B cell (primary cell): Measurements from ENCODE around the gene KIF25. TPM values are rescaled to one million over a fixed set of nuclear protein-coding genes. Genes with fewer than 3 reads are reported as not detected.

Experiments used
- ATAC-seq: fragments of 200-7000 bp; cut with Tn5 transposase; one replicate; pipeline ENCODE4 v1.10.0; 2021; ENCODE audit warnings: low read depth, mild to moderate bottlenecking, moderate number of reproducible peaks, moderate library complexity
- CTCF ChIA-PET: fragments of 350-600 bp; sonication (Branson Sonifier 250); formaldehyde crosslinking; loops from one replicate; lab custom pipeline; 2021; ENCODE audit warnings: antibody characterized with exemption, inconsistent platforms; lab: Charles Lee
- POLR2A ChIA-PET: fragments of 350-600 bp; sonication (Branson Sonifier 250); formaldehyde crosslinking; loops from one replicate; lab custom pipeline; 2021; ENCODE audit warnings: antibody characterized with exemption; lab: Charles Lee
- DNase-seq: peaks from one replicate; pipeline ENCODE4 v3.0.0; 2013
- H2AFZ ChIP-seq: 2 replicates; pipeline ENCODE4 v1.6.1; 2012; ENCODE audit warnings: mild to moderate bottlenecking, low read depth, low read length; ENCODE audit not compliant: insufficient read depth, poor library complexity, severe bottlenecking
- H3K27ac ChIP-seq, 2 donors: 1 replicate in 1 of 2; 2 replicates in 1 of 2; pipeline ENCODE4 v1.5.1; 2012 to 2013; ENCODE audit warnings: low read length in 2 of 2, mild to moderate bottlenecking in 2 of 2, moderate library complexity in 1 of 2
- H3K27me3 ChIP-seq, 4 experiments: fragments of 200-600 bp in 1 of 4; sonication (generic) in 1 of 4; replicated peaks in 1 of 4; 1 replicate in 2 of 4; 2 replicates in 2 of 4; pipeline versions ENCODE4 v1.6.1 to v1.7.0; 2013 to 2016; ENCODE audit warnings: low read length in 3 of 4, mild to moderate bottlenecking in 2 of 4, mixed read lengths in 1 of 4, moderate library complexity in 1 of 4; ENCODE audit not compliant: insufficient read depth in 4 of 4, control insufficient read depth in 3 of 4; ENCODE audit errors: control extremely low read depth in 1 of 4
- H3K36me3 ChIP-seq, 2 experiments: replicated peaks in 1 of 2; 1 replicate in 1 of 2; 2 replicates in 1 of 2; pipeline versions ENCODE4 v1.6.1 to v1.7.1; 2013; ENCODE audit warnings: low read length in 1 of 2; ENCODE audit not compliant: insufficient read depth in 2 of 2, control insufficient read depth in 1 of 2; ENCODE audit errors: control extremely low read depth in 1 of 2, extremely low read depth in 1 of 2
- H3K4me1 ChIP-seq, 2 donors: fragments of 200-600 bp in 1 of 2; sonication (generic) in 1 of 2; 1 replicate in 1 of 2; 2 replicates in 1 of 2; pipeline versions ENCODE4 v1.5.1 to v1.6.1; 2013 to 2017; ENCODE audit warnings: low read length in 2 of 2; ENCODE audit not compliant: control insufficient read depth in 2 of 2, insufficient read depth in 2 of 2
- H3K4me2 ChIP-seq: replicated peaks from 2 replicates; pipeline ENCODE3; 2012; ENCODE audit warnings: mild to moderate bottlenecking, low read depth, low read length; ENCODE audit not compliant: poor library complexity, severe bottlenecking
- H3K4me3 ChIP-seq, 5 experiments: fragments of 200-600 bp in 1 of 5; sonication (generic) in 1 of 5; 1 replicate in 3 of 5; 2 replicates in 2 of 5; pipeline versions ENCODE4 v1.5.1 to v1.7.0; 2011 to 2016; ENCODE audit warnings: low read length in 4 of 5, mild to moderate bottlenecking in 4 of 5, low read depth in 2 of 5, control low read depth in 1 of 5, moderate library complexity in 1 of 5; ENCODE audit not compliant: insufficient read depth in 1 of 5; ENCODE audit errors: control extremely low read depth in 1 of 5, extremely low read depth in 1 of 5
- H3K79me2 ChIP-seq: fragments of 200-600 bp; sonication (generic); one replicate; pipeline ENCODE4 v1.6.0; 2016; ENCODE audit warnings: low read length; ENCODE audit not compliant: control insufficient read depth, insufficient read depth
- H3K9ac ChIP-seq: fragments of 200-600 bp; sonication (generic); 2 replicates; pipeline ENCODE4 v1.6.1; 2017; ENCODE audit warnings: mild to moderate bottlenecking, low read length, moderate library complexity
- H3K9me3 ChIP-seq, 3 donors: one replicate each; pipeline versions ENCODE4 v1.6.1 to v1.7.1; 2013; ENCODE audit warnings: low read length in 2 of 3; ENCODE audit not compliant: control insufficient read depth in 2 of 3, insufficient read depth in 1 of 3; ENCODE audit errors: control extremely low read depth in 1 of 3
- H4K20me1 ChIP-seq: 2 replicates; pipeline ENCODE4 v1.6.0; 2012; ENCODE audit warnings: mild to moderate bottlenecking, low read length; ENCODE audit not compliant: insufficient read depth, control insufficient read depth, poor library complexity, severe bottlenecking
- H3K27ac Mint-ChIP-seq: one replicate; pipeline ENCODE4 v1.8.0; 2021; ENCODE audit warnings: mixed read lengths
- H3K27me3 Mint-ChIP-seq: one replicate; pipeline ENCODE4 v1.8.0; 2021; ENCODE audit warnings: mixed read lengths
- H3K4me1 Mint-ChIP-seq: one replicate; pipeline ENCODE4 v1.8.0; 2021; ENCODE audit warnings: mixed read lengths
- H3K4me3 Mint-ChIP-seq: one replicate; pipeline ENCODE4 v1.8.0; 2021; ENCODE audit warnings: mixed read lengths
- H3K9me3 Mint-ChIP-seq: one replicate; pipeline ENCODE4 v1.8.0; 2022; ENCODE audit warnings: mixed read lengths; ENCODE audit not compliant: insufficient read depth
- EZH2 ChIP-seq: IDR thresholded peaks from 2 replicates; pipeline ENCODE4 v1.6.1; 2012; ENCODE audit warnings: borderline replicate concordance, low read depth, mild to moderate bottlenecking, moderate library complexity, low read length; ENCODE audit not compliant: insufficient read depth, poor library complexity, severe bottlenecking
- WGBS: methylation state at CpG from one replicate; pipeline ENCODE4 v1.1.5; 2013; ENCODE audit warnings: missing lambda C conversion rate; ENCODE audit not compliant: insufficient coverage; 5-methylcytosine and 5-hydroxymethylcytosine counted together
- intact Hi-C: fragments of 100-400 bp; cut with micrococcal nuclease; formaldehyde crosslinking; loops from one replicate; pipeline ENCODE4 v1.10.0; 2022
- polyA minus RNA-seq: library from RNA; depleted of rRNA, polyadenylated mRNA; stranded (reverse); fragments of >200 nt; gene quantifications from 2 replicates; pipeline ENCODE4 v1.2.3, GENCODE V29; 2012
- polyA plus RNA-seq: library from polyadenylated mRNA; depleted of rRNA; stranded (reverse); fragments of >200 nt; gene quantifications from 2 replicates; pipeline ENCODE4 v1.2.3, GENCODE V29; 2012
- total RNA-seq, 2 donors: library from RNA; stranded (reverse); fragments of 120-200 nt in 1 of 2; gene quantifications; 1 replicate in 1 of 2; 2 replicates in 1 of 2; pipeline versions ENCODE4 v1.2.3 to v1.2.4, GENCODE V29; 2013 to 2022
- TF ChIP-seq, protein P1 (sequence below): fragments of 200-600 bp; IDR thresholded peaks from one replicate; pipeline ENCODE4 v1.8.0; 2022; ENCODE audit warnings: antibody characterized with exemption, mild to moderate bottlenecking

The KIF25 gene, protein sequence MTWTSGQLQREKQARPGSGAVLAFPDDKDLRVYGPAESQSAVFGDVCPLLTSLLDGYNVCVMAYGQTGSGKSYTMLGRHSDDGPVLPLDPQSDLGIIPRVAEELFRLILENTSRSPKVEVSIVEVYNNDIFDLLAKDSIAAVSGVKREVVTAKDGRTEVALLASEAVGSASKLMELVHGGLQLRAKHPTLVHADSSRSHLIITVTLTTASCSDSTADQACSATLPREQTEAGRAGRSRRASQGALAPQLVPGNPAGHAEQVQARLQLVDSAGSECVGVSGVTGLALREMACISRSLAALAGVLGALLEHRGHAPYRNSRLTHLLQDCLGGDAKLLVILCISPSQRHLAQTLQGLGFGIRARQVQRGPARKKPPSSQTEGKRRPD
- total RNA-seq (not detected in 2 replicates), polyA plus RNA-seq (not detected in 2 replicates), polyA minus RNA-seq (not detected in 2 replicates)
- not detected for total RNA-seq (2013)

DNA sequence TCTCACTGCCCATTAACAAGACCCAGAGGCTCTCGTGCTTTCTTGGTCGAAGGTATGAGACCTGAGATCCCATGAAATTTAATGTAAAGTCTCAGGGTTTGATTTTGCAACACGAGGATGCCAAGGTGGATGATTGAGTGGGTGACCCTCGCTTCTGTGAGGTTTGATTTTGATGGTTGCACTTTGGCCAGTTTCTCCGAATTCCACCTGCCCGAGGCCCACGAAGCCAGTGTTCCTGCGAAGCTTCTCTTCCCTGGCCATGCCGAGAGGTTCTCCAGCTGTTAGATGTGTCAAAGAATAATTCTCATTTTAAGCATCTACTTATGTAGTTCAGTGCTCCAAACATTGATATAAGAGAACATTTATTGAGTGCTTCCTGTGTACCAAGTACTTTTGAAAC is at the start of gene KIF25:
Gene KIF25 (plus strand): TSS at position 30 of the 400 bp plus-strand sequence. CDS start 31,915 bp downstream, outside the sequence.
- Histone ChIP-seq H3K27me3 (no peaks in the 10 kb centered on the region), H4K20me1 (no peaks in the 10 kb centered on the region), H2AFZ (no peak within 1 kb of the TSS), H3K4me3 (no peak within 1 kb of the TSS), H3K9ac (no peak within 1 kb of the TSS), H3K27ac (no peak within 1 kb of the TSS), H3K4me1 (no peaks in the 10 kb centered on the region), H3K4me2 (no peak within 1 kb of the TSS), H3K79me2 (no peaks in the 10 kb centered on the region), H3K36me3 (no peaks in the 10 kb centered on the region), H3K9me3 (peaks cover 0 to 10% (median 0%) of the 10 kb centered on the region in 3 donors)
- POLR2A ChIA-PET: no interaction called here
- no peak for ATAC-seq
- Mint-ChIP-seq H3K27ac (no peak within 1 kb of the TSS), H3K4me3 (no peak within 1 kb of the TSS), H3K9me3 (no peaks in the 10 kb centered on the region), H3K4me1 (no peaks in the 10 kb centered on the region), H3K27me3 (peaks cover 8% of the 10 kb centered on the region)
- no peak for TF ChIP-seq EZH2
- TF ChIP-seq, protein P1, sequence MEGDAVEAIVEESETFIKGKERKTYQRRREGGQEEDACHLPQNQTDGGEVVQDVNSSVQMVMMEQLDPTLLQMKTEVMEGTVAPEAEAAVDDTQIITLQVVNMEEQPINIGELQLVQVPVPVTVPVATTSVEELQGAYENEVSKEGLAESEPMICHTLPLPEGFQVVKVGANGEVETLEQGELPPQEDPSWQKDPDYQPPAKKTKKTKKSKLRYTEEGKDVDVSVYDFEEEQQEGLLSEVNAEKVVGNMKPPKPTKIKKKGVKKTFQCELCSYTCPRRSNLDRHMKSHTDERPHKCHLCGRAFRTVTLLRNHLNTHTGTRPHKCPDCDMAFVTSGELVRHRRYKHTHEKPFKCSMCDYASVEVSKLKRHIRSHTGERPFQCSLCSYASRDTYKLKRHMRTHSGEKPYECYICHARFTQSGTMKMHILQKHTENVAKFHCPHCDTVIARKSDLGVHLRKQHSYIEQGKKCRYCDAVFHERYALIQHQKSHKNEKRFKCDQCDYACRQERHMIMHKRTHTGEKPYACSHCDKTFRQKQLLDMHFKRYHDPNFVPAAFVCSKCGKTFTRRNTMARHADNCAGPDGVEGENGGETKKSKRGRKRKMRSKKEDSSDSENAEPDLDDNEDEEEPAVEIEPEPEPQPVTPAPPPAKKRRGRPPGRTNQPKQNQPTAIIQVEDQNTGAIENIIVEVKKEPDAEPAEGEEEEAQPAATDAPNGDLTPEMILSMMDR: no peak
- 90% methylated on average over 3 of the region's 9 CpGs for WGBS
- intact Hi-C loops: no loop called here
- no peak for DNase-seq
- CTCF ChIA-PET: no interaction called here

DNA sequence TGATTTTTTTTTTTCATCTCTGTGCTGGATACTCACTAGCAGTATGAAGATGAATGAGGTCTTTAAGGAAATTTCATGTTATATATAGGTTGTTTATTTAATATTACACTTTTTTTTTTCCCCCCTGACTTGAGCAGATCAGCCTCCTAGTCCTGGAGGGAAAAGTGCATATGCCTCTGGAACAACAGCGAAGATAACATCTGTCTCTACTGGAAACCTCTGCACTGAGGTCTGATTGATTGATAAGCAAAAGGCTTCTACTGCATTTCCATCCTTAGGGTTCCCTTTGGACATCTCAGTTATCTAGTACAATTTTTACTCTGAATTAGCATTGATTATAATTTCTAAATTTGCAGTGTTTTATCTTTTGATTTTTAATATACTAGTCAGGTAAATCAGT is 49.8 kb upstream of the KIF25 start:
- H3K36me3 ChIP-seq: peaks cover 0 to 5% of the 10 kb centered on the region in 2 experiments
- Mint-ChIP-seq H3K27ac (no peak overlapping the region), H3K4me1 (no peaks in the 10 kb centered on the region), H3K9me3 (no peaks in the 10 kb centered on the region), H3K4me3 (no peak overlapping the region), H3K27me3 (no peaks in the 10 kb centered on the region)
- ATAC-seq (no peak), DNase-seq (no peak)
- no peak overlapping the region for H3K4me2 ChIP-seq
- no peak overlapping the region for H2AFZ ChIP-seq
- TF ChIP-seq, protein P1: no peak
- TF ChIP-seq EZH2: no peak
- H4K20me1 ChIP-seq: no peaks in the 10 kb centered on the region
- no peaks in the 10 kb centered on the region for H3K27me3 ChIP-seq
- no peaks in the 10 kb centered on the region for H3K79me2 ChIP-seq
- POLR2A ChIA-PET: no interaction called here
- H3K27ac ChIP-seq: no peak overlapping the region
- no peaks in the 10 kb centered on the region for H3K4me1 ChIP-seq
- H3K9me3 ChIP-seq: no peaks in the 10 kb centered on the region
- 100% methylated on average over 1 of the region's 1 CpG for WGBS
- H3K9ac ChIP-seq: no peak overlapping the region
- intact Hi-C loops: no loop called here
- no peak overlapping the region for H3K4me3 ChIP-seq
- CTCF ChIA-PET: no interaction called here
